Body of pancreas (tissue), 4 donors: Measurements from ENCODE around the gene ACER3. TPM values are rescaled to one million over a fixed set of nuclear protein-coding genes. Genes with fewer than 3 reads are reported as not detected.

Experiments used
- ATAC-seq: fragments of 150-250 bp; one replicate; pipeline ENCODE4 v1.9.1; 2016
- DNase-seq, 4 donors: peaks; one replicate each; pipeline ENCODE4 v3.0.0-alpha.2; 2019
- H3K27ac ChIP-seq, 4 donors: fragments of 200-600 bp; sonication (generic); 1 replicate in 3 of 4; 2 replicates in 1 of 4; pipeline versions ENCODE4 v1.5.1 to v1.6.1; 2016 to 2019; ENCODE audit warnings: mild to moderate bottlenecking in 1 of 4, mixed read lengths in 1 of 4, moderate library complexity in 1 of 4
- H3K27me3 ChIP-seq, 2 donors: fragments of 200-600 bp; sonication (generic); one replicate each; pipeline ENCODE4 v1.6.0; 2016; ENCODE audit warnings: mild to moderate bottlenecking in 1 of 2
- H3K36me3 ChIP-seq, 2 donors: fragments of 200-600 bp; sonication (generic); replicated peaks in 1 of 2; 2 replicates each; pipeline ENCODE4 v1.5.1; 2016; ENCODE audit warnings: low read depth in 2 of 2; ENCODE audit not compliant: insufficient read depth in 1 of 2
- H3K4me1 ChIP-seq: fragments of 200-600 bp; sonication (generic); one replicate; pipeline ENCODE4 v1.6.0; 2016
- H3K4me3 ChIP-seq, 2 donors: fragments of 200-600 bp; sonication (generic); 1 replicate in 1 of 2; 2 replicates in 1 of 2; pipeline ENCODE4 v1.5.1; 2016 to 2019
- H3K9me3 ChIP-seq, 3 donors: fragments of 200-600 bp; sonication (generic); 1 replicate in 2 of 3; 2 replicates in 1 of 3; pipeline ENCODE4 v1.5.1; 2016
- CTCF ChIP-seq, 7 experiments: fragments of 450-650 bp in 4 of 7; fragments of 200-600 bp in 3 of 7; sonication (generic) in 3 of 7; IDR thresholded peaks; one replicate each; pipeline ENCODE4 v1.5.1; 2016 to 2019; ENCODE audit warnings: antibody characterized with exemption in 7 of 7
- POLR2A ChIP-seq, 3 donors: fragments of 450-650 bp; IDR thresholded peaks; one replicate each; pipeline ENCODE4 v1.6.1; 2016; ENCODE audit warnings: antibody characterized with exemption in 3 of 3, mild to moderate bottlenecking in 2 of 3
- WGBS, 2 donors: methylation state at CpG; one replicate each; pipeline ENCODE4 v1.1.5; 2017; 5-methylcytosine and 5-hydroxymethylcytosine counted together
- intact Hi-C: fragments of 100-400 bp; cut with DNase I; formaldehyde crosslinking; loops from one replicate; pipeline ENCODE4 v1.15.1; 2023
- total RNA-seq, 2 donors: library from RNA; depleted of rRNA; stranded (reverse); fragments of >200 nt; gene quantifications; one replicate each; pipeline ENCODE4 v1.1.0, GENCODE V29; 2016

ACER3 gene
- total RNA-seq, 2 donors from 2014 or later = 4.6 to 5.2 TPM

- no peak for DNase-seq
- intact Hi-C loops = no loop called here
- 94 to 95% methylated on average over 3 of the region's 3 CpGs for WGBS, 2 donors
- TF ChIP-seq POLR2A (IDR thresholded peaks at IDR 0.05) (no peak), CTCF (IDR thresholded peaks at IDR 0.05) (no peak)
- Histone ChIP-seq H3K9me3 (no peaks in the 10 kb centered on the region), H3K4me3 (no peak overlapping the region), H3K27me3 (no peaks in the 10 kb centered on the region), H3K27ac (no peak overlapping the region), H3K36me3 (no peaks in the 10 kb centered on the region), H3K4me1 (peaks cover 3% of the 10 kb centered on the region)
- ATAC-seq = no peak
These were observed 29.6 kb downstream of the ACER3 start for GRCh38 chr11:76890329-76890728.

GRCh38 chr11:76891285-76891684 is 30.6 kb downstream of the ACER3 start:
- Histone ChIP-seq H3K36me3 (no peaks in the 10 kb centered on the region), H3K4me1 (peaks cover 3% of the 10 kb centered on the region), H3K27ac (no peak overlapping the region), H3K4me3 (no peak overlapping the region), H3K27me3 (no peaks in the 10 kb centered on the region), H3K9me3 (no peaks in the 10 kb centered on the region)
- intact Hi-C loops = no loop called here
- DNase-seq = no peak
- TF ChIP-seq CTCF (IDR thresholded peaks at IDR 0.05) (no peak), POLR2A (IDR thresholded peaks at IDR 0.05) (no peak)
- no peak for ATAC-seq

GRCh38 chr11:76891793-76892192 is 31.1 kb downstream of the ACER3 start:
- intact Hi-C loops = no loop called here

DNA sequence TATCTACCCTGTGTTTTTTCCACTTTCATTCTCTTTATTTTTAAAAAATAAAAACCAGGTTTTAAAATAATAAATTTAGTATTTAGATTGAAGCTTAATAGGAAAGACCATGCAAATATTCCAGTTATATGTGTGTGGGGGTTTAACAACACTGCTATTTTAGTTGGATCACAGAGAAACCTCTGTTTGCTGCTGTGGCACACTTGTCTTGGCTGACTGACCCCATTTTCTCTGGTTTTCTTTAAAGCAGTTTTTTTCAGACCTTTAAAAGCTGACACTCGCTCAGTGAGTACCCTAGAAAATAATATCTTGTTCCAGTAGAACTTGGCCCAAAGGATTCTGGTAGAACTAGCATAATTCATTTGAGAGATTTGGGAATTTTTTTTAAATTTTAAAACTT is 31.6 kb downstream of the ACER3 start:
- 92 to 95% methylated on average over 1 of the region's 1 CpG for WGBS, 2 donors
- H3K27me3 ChIP-seq = no peaks in the 10 kb centered on the region
- H3K9me3 ChIP-seq = no peaks in the 10 kb centered on the region
- no peak overlapping the region for H3K27ac ChIP-seq
- ATAC-seq (no peak), DNase-seq (no peak)
- intact Hi-C loops = no loop called here
- peaks cover 3% of the 10 kb centered on the region for H3K4me1 ChIP-seq
- H3K4me3 ChIP-seq = no peak overlapping the region
- H3K36me3 ChIP-seq = no peaks in the 10 kb centered on the region
- TF ChIP-seq CTCF (IDR thresholded peaks at IDR 0.05) (no peak), POLR2A (IDR thresholded peaks at IDR 0.05) (no peak)

More at GRCh38 chr11:76891793-76892192, 31.1 kb downstream of the ACER3 start:
- 82 to 85% methylated on average over 2 of the region's 2 CpGs for WGBS, 2 donors
- peaks cover 3% of the 10 kb centered on the region for H3K4me1 ChIP-seq
- TF ChIP-seq POLR2A (IDR thresholded peaks at IDR 0.05) (no peak), CTCF (IDR thresholded peaks at IDR 0.05) (no peak)
- H3K4me3 ChIP-seq = no peak overlapping the region
- DNase-seq (no peak), ATAC-seq (no peak)
- H3K36me3 ChIP-seq = no peaks in the 10 kb centered on the region
- no peak overlapping the region for H3K27ac ChIP-seq
- H3K27me3 ChIP-seq = no peaks in the 10 kb centered on the region
- no peaks in the 10 kb centered on the region for H3K9me3 ChIP-seq

GRCh38 chr11:76897233-76897632 is 36.5 kb downstream of the ACER3 start:
- Histone ChIP-seq H3K36me3 (no peaks in the 10 kb centered on the region), H3K27me3 (no peaks in the 10 kb centered on the region), H3K4me1 (no peaks in the 10 kb centered on the region), H3K4me3 (no peak overlapping the region), H3K9me3 (no peaks in the 10 kb centered on the region), H3K27ac (no peak overlapping the region)
- TF ChIP-seq CTCF (IDR thresholded peaks at IDR 0.05) (no peak), POLR2A (IDR thresholded peaks at IDR 0.05) (no peak)
- WGBS, 2 donors = 78 to 84% methylated on average over 2 of the region's 2 CpGs
- DNase-seq = no peak
- no peak for ATAC-seq
- intact Hi-C loops = no loop called here
